ENCODE data around the gene PICALM. TPM values are rescaled to one million over a fixed set of nuclear protein-coding genes. Genes with fewer than 3 reads are reported as not detected.
A peak's percentile ranks its signal among the peaks of the same experiment; 100 is the strongest.

Gene PICALM
- total and polyA plus RNA-seq, 2 donors (not counting 3 experiments of a cell fraction or from before 2014, with no cell fraction given), result 181 to 202 TPM

DNA sequence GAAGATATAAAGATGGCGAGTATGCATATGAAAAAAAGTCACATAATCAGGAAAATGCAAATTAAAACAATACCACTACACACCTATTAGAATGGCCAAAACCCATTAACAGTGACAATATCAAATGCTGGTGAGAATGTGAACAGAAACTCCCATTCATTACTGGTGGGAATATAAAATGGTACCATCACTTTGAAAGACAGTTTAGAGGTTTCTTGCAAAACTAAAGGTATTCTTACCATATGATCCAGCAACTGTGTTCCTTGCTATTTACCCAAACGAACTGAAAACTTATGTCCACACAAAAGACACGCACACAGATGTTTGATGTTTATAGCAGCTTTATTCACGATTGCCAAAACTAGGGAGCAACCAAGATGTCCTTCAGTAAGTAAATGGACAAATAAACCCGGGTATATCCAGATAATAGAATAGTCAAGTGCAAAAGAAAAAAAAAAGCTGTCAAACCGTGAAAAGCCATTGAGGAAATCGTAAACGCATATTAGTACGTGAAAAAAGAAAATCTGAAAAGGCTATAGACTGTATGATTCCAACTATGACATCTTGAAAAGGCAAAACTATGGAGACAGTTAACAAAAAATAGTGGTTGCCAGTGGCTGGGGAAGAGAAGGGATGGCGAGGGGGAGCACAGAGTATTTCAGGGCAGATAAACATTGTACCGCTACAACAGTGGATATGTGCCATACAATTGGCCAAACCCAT, 7.2 kb downstream of the PICALM start:
- no peak for TF ChIP-seq POLR2A (IDR thresholded peaks at IDR 0.05; ENCODE audit: low read depth, low read length)
- TF ChIP-seq, protein P1, sequence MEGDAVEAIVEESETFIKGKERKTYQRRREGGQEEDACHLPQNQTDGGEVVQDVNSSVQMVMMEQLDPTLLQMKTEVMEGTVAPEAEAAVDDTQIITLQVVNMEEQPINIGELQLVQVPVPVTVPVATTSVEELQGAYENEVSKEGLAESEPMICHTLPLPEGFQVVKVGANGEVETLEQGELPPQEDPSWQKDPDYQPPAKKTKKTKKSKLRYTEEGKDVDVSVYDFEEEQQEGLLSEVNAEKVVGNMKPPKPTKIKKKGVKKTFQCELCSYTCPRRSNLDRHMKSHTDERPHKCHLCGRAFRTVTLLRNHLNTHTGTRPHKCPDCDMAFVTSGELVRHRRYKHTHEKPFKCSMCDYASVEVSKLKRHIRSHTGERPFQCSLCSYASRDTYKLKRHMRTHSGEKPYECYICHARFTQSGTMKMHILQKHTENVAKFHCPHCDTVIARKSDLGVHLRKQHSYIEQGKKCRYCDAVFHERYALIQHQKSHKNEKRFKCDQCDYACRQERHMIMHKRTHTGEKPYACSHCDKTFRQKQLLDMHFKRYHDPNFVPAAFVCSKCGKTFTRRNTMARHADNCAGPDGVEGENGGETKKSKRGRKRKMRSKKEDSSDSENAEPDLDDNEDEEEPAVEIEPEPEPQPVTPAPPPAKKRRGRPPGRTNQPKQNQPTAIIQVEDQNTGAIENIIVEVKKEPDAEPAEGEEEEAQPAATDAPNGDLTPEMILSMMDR (IDR thresholded peaks at IDR 0.05; ENCODE audit: extremely low read depth in 1 of 2, insufficient read depth in 1 of 2, low read depth in 1 of 2, low read length in 2 of 2), result no peak
- no peak for TF ChIP-seq EZH2 (IDR thresholded peaks at IDR 0.05; ENCODE audit: borderline replicate concordance, low read depth, low read length, severe bottlenecking)
- TF ChIP-seq, protein P2, sequence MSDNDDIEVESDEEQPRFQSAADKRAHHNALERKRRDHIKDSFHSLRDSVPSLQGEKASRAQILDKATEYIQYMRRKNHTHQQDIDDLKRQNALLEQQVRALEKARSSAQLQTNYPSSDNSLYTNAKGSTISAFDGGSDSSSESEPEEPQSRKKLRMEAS (IDR thresholded peaks at IDR 0.05; ENCODE audit: insufficient read depth, insufficient read length), result no peak
- TF ChIP-seq JUN (IDR thresholded peaks at IDR 0.05; ENCODE audit: borderline replicate concordance, insufficient read depth, insufficient read length, low read depth), result no peak
- no peak for TF ChIP-seq POLR2AphosphoS5 (IDR thresholded peaks at IDR 0.05; ENCODE audit: insufficient read depth, low read depth, low read length)
- TF ChIP-seq GATA2 (IDR thresholded peaks at IDR 0.05; ENCODE audit: insufficient read depth, insufficient read length, low read depth, low read length), result no peak
- TF ChIP-seq FOS (IDR thresholded peaks at IDR 0.05; ENCODE audit: borderline replicate concordance, insufficient read depth, low read length), result no peak
- no peak for TF ChIP-seq MYC (IDR thresholded peaks at IDR 0.05; ENCODE audit: low read depth, low read length)
- intact Hi-C loops (cut with micrococcal nuclease) (loop anchor here (10.0 kb wide), 1 partner anchor 327 kb away; no protein-coding TSS in a partner anchor), dilution Hi-C loops (cut with MboI; ENCODE audit: extremely low pct_ligation_motif_present, low sequenced_read_pairs) (no loop called here)
- H3K79me2 ChIP-seq (ENCODE audit: control insufficient read depth, insufficient read depth, low read length), result peaks cover 100% of the 10 kb centered on the region
- peaks cover 25% of the 10 kb centered on the region for H4K20me1 ChIP-seq (replicated peaks; ENCODE audit: control insufficient read depth, extremely low read depth, insufficient read depth, low read length)
- CTCF ChIA-PET, result interaction anchor here (1.4 to 1.8 kb wide), 3 partner anchors 13 to 132 kb away, joined by 3 to 13 read pairs (median 11); no protein-coding TSS in a partner anchor
- H3K9ac ChIP-seq (replicated peaks; ENCODE audit: extremely low read depth, insufficient read depth, low read length), result no peak overlapping the region
- H3K4me3 ChIP-seq (replicated peaks in 1 of 3; ENCODE audit: insufficient read depth in 1 of 3, low read depth in 1 of 3, low read length in 3 of 3), result no peak overlapping the region
- peaks cover 42% of the 10 kb centered on the region for H3K4me1 ChIP-seq (ENCODE audit: control insufficient read depth, extremely low read depth, insufficient read depth, low read length)
- FAIRE-seq (no peak), DNase-seq (ENCODE audit: low read depth, low spot score) (no peak)
- BruUV-seq (replicated peaks), result no TSS peak
- H3K9me1 ChIP-seq (replicated peaks; ENCODE audit: control insufficient read depth, extremely low read depth, insufficient read depth, low read length), result peaks cover 5% of the 10 kb centered on the region
- POLR2A ChIA-PET, result no interaction called here
- no peaks in the 10 kb centered on the region for H3K36me3 ChIP-seq (ENCODE audit: control insufficient read depth in 2 of 2, extremely low read depth in 1 of 2, insufficient read depth in 2 of 2, low read length in 2 of 2)
- no peak overlapping the region for H3K4me2 ChIP-seq (ENCODE audit: insufficient read depth, low read length)
- H3K9me3 ChIP-seq (replicated peaks; ENCODE audit: control insufficient read depth, insufficient read depth, low read length), result no peaks in the 10 kb centered on the region
- no peak overlapping the region for H2AFZ ChIP-seq (ENCODE audit: low read depth, low read length)
- peak overlapping the region; percentile 84 for H3K27ac ChIP-seq (ENCODE audit: insufficient read depth, low read depth, low read length)
- H3K27me3 ChIP-seq (ENCODE audit: control insufficient read depth in 2 of 2, insufficient read depth in 2 of 2, low read length in 2 of 2), result no peaks in the 10 kb centered on the region

Data from endothelial cell of umbilical vein (primary cell).